ENCODE data around the gene MUC5B. TPM values are rescaled to one million over a fixed set of nuclear protein-coding genes. Genes with fewer than 3 reads are reported as not detected.
A peak's percentile ranks its signal among the peaks of the same experiment; 100 is the strongest.

The MUC5B gene
- total RNA-seq, 3 donors from 2014 or later, result 2.0 to 6.9 TPM; not detected in 1

- no peaks in the 10 kb centered on the region for H3K27me3 ChIP-seq
- no peaks in the 10 kb centered on the region for H3K4me1 ChIP-seq
- H3K9me3 ChIP-seq, result no peaks in the 10 kb centered on the region
- intact Hi-C loops (cut with DNase I; ENCODE audit: low total_unique reads), result loop anchor here (5.0 kb wide), 1 partner anchor 851 kb away; no protein-coding TSS in a partner anchor
- H3K36me3 ChIP-seq, result no peaks in the 10 kb centered on the region
- no peak overlapping the region for H3K4me3 ChIP-seq
- DNase-seq (ENCODE audit: low spot score in 2 of 2), result no peak
- H3K27ac ChIP-seq, result peak overlapping the region in 1 of 2 donors; percentile 68
- no peak for TF ChIP-seq POLR2A (IDR thresholded peaks at IDR 0.05)
These were observed 58.6 kb downstream of the MUC5B start for GRCh38 chr11:1281326-1281973.

DNA sequence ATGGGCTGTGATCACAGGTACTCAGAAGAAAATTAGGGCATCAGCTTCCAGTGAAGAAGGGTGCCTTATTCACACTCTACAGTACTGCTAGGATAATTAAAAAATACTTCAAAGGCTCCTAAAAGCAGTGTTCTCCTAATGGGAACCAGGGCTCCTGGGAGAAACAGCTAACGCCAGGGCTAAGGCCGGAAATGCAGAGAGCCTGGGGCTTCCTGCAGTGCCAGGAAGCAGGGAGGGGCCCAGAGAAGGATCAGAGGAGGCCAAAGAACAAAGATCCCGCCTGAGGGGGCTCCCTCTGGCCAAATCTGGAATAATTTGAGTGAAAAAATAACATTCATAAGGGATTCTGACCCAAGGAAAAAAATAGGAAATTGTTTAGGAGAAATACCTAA is 59.1 kb downstream of the MUC5B start:
- H3K4me1 ChIP-seq, result no peaks in the 10 kb centered on the region
- intact Hi-C loops (cut with DNase I; ENCODE audit: low total_unique reads), result loop anchor here (5.0 kb wide), 1 partner anchor 850 kb away; no protein-coding TSS in a partner anchor
- DNase-seq (ENCODE audit: low spot score in 2 of 2), result no peak
- H3K27me3 ChIP-seq, result no peaks in the 10 kb centered on the region
- no peaks in the 10 kb centered on the region for H3K36me3 ChIP-seq
- TF ChIP-seq CTCF (IDR thresholded peaks at IDR 0.05), result no peak
- peak overlapping the region in 1 of 2 donors; percentile 68 for H3K27ac ChIP-seq
- H3K9me3 ChIP-seq, result no peaks in the 10 kb centered on the region
- no peak overlapping the region for H3K4me3 ChIP-seq

DNA sequence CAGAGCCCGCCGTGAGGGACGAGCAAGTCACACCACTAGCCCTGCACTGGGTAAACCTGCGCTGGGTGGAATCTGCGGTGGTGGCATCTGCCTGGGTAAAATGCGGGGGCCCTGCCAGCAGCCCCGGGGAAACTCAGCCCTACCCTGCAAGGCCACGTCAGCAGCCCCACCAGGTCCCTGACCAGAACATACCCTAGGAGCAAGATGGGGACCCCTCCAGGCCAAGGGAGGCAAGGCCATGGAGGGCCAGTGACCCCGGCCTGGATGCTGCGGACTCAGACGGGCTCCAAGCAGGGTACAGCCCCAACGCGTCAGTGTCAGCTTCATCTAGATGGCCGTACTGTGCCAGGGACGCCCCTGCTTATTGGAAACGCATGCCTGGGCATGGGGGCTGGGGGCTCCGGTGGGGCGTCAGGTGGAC is 60.2 kb downstream of the MUC5B start:
- no peak for DNase-seq (ENCODE audit: low spot score in 2 of 2)
- intact Hi-C loops (cut with DNase I; ENCODE audit: low total_unique reads), result loop anchor here (5.0 kb wide), 1 partner anchor 849 kb away; no protein-coding TSS in a partner anchor
- H3K36me3 ChIP-seq, result no peaks in the 10 kb centered on the region

DNA sequence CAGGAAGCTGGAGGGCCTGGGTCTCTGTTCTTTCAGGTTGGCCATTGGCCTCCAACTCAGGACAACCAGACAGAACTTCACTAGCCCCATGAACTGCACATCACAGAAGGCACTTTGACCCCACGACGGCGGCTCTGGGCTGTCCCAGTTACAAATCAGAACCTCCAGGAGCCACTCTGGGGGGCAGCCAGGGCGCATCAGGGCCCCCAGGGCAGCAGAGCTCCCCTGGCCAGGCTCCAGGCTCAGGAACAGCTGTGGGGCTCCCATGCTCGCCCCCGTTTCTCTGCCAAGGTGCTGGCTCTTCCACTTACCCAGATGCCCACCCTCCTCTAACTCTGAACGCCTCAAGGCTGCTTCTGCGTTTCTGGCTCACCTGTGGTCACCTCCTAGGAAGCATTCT is 61.0 kb downstream of the MUC5B start:
- no peaks in the 10 kb centered on the region for H3K9me3 ChIP-seq
- no peaks in the 10 kb centered on the region for H3K4me1 ChIP-seq
- no peak for DNase-seq (ENCODE audit: low spot score in 2 of 2)
- no peak overlapping the region for H3K27ac ChIP-seq
- TF ChIP-seq POLR2AphosphoS5 (IDR thresholded peaks at IDR 0.05), result no peak
- TF ChIP-seq CTCF (IDR thresholded peaks at IDR 0.05), result no peak
- TF ChIP-seq POLR2A (IDR thresholded peaks at IDR 0.05), result no peak
- H3K36me3 ChIP-seq, result no peaks in the 10 kb centered on the region
- no peak overlapping the region for H3K4me3 ChIP-seq
- intact Hi-C loops (cut with DNase I; ENCODE audit: low total_unique reads), result loop anchor here (5.0 kb wide), 1 partner anchor 848 kb away; no protein-coding TSS in a partner anchor
- no peaks in the 10 kb centered on the region for H3K27me3 ChIP-seq

More for the DNA sequence above, 60.2 kb downstream of the MUC5B start:
- TF ChIP-seq CTCF (IDR thresholded peaks at IDR 0.05) (no peak), POLR2A (IDR thresholded peaks at IDR 0.05) (no peak), POLR2AphosphoS5 (IDR thresholded peaks at IDR 0.05) (no peak)
- no peaks in the 10 kb centered on the region for H3K27me3 ChIP-seq
- H3K4me1 ChIP-seq, result no peaks in the 10 kb centered on the region
- no peaks in the 10 kb centered on the region for H3K9me3 ChIP-seq
- H3K27ac ChIP-seq, result no peak overlapping the region
- H3K4me3 ChIP-seq, result no peak overlapping the region

DNA sequence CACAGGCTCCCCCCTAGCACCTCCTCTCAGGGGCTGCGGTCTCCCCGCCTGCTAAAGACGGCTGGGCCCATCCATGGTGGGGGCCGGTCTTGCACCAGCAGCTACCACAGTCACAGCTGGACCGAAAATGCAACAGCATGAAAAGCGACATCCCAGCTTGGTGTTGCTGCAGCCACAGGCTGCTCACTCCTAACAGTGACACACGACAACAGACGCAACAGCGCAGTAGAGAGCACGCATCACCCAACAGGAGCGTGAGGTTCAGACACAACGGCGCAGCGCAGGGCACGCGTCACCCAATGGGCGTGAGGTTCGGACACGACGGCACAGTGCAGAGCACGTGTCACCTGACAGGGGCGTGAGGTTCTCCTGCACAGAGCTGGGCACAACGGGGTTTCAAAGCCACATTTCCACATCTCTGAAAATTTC is 62.5 kb downstream of the MUC5B start:
- Histone ChIP-seq H3K4me1 (no peaks in the 10 kb centered on the region), H3K27me3 (no peaks in the 10 kb centered on the region), H3K9me3 (no peaks in the 10 kb centered on the region), H3K4me3 (no peak overlapping the region), H3K27ac (no peak overlapping the region), H3K36me3 (no peaks in the 10 kb centered on the region)
- intact Hi-C loops (cut with DNase I; ENCODE audit: low total_unique reads), result no loop called here
- TF ChIP-seq POLR2AphosphoS5 (IDR thresholded peaks at IDR 0.05) (no peak), POLR2A (IDR thresholded peaks at IDR 0.05) (no peak), CTCF (IDR thresholded peaks at IDR 0.05) (no peak)
- DNase-seq (ENCODE audit: low spot score in 2 of 2), result no peak
